LoVo (cell line): ENCODE results near the gene COL6A5.

Experiments
- DNase-seq: peaks from one replicate; pipeline ENCODE4 v3.0.0-alpha.2; 2016; ENCODE audit warnings: low spot score

Gene COL6A5

DNA sequence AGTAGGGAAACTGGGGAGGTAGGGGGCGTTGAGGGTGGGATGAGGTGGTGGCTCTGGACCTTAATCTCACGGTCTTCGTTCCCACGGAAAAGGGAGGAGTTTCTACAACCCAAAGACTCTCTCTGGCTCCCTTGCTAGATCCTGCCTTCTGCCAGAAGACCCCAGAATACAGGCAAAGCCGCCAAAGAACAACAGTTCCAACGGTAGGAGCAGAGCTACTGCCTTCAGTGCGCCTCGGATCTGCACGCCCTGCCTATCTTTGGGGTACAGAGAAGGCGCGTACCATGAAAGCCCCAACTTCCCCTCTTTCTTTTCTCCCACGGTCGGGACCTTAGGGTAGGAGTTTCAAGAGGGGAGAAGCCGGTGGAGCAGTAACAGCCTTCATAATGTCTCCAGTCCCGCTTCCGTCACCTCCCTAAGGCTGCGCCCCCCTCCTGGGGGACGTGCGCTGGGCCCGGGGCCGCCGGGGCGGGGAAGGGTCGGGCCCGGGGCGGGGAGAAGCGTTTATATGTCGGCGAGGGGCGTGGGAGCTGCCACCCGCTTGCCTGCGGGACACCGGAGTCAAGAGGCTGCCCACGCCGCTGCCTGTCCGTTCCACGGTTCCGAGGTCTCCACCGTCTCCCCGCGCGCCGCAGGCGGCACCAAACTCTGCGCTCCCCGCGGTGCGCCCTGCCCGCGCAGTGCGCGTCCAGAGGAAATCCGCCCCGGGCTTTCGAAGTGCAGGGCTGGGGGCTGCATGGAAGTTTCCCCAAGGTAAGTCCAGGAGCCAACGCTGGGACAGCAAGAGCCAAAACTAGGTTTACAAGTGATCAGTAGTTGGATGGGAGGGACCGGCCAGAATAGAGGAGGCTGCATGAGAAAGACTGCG lies 171.4 kb downstream of the COL6A5 start, which contains the start of gene COL6A6:
COL6A6 (plus strand) TSS at position 533 of the 868 bp plus-strand sequence. CDS start 43,188 bp downstream, outside the sequence.
- DNase-seq: no peak

DNA sequence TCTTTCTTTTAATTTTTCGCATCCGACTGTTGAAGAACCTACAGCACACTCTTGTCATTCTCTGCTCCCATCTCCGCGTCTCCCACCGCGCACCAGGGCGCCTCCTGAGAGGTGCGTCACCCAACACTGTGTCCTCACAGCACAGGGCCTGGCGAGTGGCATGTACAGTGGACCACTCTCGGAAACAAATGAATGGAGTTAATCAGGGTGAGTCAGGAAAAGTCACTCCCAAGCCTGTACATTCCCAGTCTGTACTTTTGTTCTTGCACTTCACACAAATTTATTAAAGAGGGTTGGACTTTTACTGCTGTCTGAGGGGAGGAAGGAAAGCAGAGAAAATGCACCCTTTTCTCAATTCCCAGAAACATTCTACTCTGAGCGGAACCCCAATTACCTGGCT lies 172.1 kb downstream of the COL6A5 start:
- no peak for DNase-seq

DNA sequence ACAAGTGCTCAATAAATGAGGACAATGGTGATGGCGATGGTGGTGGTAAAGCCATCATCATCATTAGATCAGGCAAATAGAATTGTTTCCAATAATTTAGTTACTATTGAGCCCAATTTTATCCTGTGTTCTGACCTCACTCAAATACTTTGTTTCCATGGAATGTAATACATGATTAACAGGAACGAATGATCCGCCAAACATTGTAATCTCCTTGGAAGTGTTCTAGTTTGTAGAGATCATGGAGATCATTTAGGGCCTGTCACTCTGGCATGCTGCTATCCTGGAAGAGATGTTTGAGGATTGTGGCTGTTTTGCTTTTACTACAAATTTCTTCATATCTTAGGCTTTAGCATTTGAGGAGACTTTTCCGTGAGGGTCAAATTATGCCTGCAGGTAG lies 174.3 kb downstream of the COL6A5 start:
- no peak for DNase-seq

DNA sequence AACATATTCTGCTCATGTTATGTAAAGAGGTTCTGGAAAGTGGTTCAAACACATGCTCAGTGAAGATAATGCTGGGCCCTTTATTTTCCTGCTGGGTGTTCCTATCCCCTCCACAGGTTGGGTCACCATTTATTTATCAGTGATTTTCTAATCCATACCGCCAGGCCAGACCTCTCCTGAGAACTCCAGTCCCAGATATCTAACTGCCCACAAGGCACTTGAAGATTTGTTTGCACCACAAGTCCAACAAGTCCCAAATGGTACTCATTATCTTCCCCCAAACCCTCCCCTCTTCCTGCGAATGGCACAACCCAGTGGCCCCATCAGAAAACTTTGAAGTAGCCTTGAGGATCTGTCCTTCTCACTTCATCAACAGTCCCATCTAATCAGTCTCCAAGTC lies 176.9 kb downstream of the COL6A5 start:
- DNase-seq: no peak

DNA sequence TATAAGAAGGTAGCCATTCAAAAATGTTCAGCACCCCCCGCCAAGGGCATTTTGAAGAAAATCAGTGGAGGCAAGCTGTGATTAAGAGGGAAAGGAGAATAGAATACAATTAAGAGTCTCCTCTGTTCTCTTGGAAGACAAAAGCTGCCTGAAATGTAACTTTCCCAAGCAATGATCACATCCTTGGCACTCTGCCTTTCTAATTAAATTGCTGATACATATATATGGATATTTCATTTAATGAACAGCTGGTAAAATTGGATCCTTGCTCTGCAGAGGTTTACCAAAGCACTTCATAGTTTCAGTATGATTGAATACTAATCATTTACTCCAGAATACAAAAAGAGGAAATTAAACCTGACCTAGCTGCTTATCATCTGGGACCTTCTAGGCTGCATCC lies 182.0 kb downstream of the COL6A5 start:
- DNase-seq: no peak

DNA sequence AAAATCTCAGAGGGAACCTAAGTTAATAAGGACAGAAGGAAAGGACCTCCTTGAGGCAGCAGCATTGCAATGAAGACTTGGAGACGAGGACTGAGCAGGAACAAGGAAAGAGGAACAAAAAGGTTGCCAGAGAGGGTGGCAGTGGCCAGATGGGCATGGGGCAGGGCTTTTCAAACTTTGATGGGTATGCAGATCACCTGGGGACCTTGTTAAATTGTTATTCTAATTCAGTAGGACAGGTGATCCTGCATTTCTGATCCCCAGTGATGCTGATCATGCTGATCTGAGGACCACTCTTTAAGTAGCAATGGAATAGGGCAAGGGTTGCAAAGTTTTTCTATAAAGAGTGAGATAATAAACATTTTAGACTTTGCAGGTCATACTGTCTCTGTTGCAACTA lies 182.6 kb downstream of the COL6A5 start:
- no peak for DNase-seq

DNA sequence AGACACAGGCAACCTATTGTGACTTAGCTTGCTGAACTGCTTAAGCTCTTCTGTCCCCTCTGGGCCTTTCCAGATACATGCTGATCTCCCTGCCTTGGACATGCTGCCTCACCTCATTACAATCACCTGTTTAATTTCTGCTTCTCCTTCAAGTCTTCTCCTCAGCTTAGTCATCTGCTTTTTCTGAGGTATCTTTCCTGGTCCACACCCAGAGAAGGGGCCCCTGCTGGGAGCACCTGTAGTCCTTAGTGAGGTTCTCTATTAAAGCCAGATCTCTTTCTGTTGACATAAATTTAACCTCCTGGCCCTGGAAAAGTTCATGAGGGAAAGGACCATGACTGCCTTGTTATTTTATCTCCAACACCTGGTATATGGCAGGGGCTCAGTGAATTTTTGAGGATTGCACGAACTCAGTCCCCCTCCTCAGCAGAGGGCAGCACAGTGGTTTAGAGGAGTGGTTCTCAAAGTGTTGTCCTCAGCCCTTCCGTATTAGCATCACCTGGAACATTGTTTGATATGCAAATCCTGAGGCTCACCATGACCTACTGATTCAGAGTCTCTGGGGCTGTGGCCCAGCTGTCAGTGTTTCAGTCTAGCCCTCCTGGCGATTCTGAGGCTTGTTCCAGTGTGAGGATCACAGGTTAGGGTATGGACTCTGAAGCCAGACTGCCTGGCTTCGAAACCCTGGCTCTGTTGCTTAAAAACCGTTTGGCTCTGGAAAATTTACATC lies 184.2 kb downstream of the COL6A5 start:
- DNase-seq: peak; percentile 24

DNA sequence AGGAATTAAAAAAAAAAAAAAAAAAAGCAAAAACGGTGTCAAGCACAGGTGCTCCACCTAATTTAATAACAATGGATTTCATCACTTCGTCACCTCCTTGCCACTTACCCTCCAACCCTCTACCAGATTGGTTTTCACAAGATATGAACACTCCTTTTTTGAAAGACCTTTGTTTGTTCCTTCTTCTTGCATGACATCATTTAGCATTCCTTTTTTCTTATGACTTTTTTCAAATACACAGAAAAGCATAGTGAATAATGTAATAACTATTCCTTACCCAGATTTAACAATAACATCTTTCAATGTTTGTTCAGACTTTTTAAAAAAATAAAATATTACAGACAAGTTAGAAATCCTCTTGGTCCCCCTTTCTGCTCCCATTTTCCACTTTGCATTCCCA lies 187.8 kb downstream of the COL6A5 start:
- DNase-seq: no peak
